Testis (tissue), 2 donors: ENCODE data around the gene SIAH1.

Experiments
- POLR2A ChIP-seq: fragments of 450-650 bp; IDR thresholded peaks from one replicate; pipeline ENCODE4 v1.6.1; 2017; ENCODE audit warnings: antibody characterized with exemption, mild to moderate bottlenecking, moderate library complexity
- TF ChIP-seq, protein P1 (sequence below), 3 experiments: fragments of 450-650 bp in 2 of 3; fragments of 200-600 bp in 1 of 3; sonication (generic) in 1 of 3; IDR thresholded peaks; one replicate each; pipeline ENCODE4 v1.5.1; 2016 to 2019; ENCODE audit warnings: antibody characterized with exemption in 3 of 3, mild to moderate bottlenecking in 2 of 3, moderate library complexity in 1 of 3

DNA sequence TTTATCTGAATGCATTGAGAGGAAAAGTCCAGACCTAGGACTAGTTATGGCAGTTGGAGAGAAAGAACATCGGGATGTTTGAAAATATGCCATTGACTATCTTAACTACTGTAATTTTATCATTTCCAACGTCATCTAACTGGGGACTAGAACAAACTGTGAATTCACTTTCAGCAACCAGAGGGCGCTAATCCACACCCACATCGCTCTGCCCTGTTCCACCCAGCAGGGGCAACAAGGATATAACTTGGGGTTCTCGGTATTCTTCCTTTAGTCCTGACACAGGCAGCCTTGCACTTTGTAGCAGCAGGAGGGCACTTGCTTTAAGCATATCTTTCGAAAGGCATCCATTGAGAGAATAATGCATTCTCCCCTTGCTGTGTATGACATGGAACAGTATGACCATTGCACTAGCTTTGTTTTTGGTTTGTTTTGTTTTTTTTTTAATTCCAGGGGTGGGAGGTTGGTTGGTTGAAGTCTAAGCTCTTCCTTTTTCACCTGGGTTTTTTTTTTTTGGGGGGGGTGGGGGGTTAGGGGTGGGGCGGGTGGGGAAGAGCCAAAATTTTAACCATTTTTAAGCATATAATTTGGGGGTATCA, 31.5 kb downstream of the SIAH1 start:
- TF ChIP-seq, protein P1, sequence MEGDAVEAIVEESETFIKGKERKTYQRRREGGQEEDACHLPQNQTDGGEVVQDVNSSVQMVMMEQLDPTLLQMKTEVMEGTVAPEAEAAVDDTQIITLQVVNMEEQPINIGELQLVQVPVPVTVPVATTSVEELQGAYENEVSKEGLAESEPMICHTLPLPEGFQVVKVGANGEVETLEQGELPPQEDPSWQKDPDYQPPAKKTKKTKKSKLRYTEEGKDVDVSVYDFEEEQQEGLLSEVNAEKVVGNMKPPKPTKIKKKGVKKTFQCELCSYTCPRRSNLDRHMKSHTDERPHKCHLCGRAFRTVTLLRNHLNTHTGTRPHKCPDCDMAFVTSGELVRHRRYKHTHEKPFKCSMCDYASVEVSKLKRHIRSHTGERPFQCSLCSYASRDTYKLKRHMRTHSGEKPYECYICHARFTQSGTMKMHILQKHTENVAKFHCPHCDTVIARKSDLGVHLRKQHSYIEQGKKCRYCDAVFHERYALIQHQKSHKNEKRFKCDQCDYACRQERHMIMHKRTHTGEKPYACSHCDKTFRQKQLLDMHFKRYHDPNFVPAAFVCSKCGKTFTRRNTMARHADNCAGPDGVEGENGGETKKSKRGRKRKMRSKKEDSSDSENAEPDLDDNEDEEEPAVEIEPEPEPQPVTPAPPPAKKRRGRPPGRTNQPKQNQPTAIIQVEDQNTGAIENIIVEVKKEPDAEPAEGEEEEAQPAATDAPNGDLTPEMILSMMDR (IDR thresholded peaks at IDR 0.05) = peak; percentile 70 to 83 (median 81)
- TF ChIP-seq POLR2A = no peak
